GM19099 (cell line): ENCODE data around the gene SFMBT1.

ENCODE experiments used
- POLR2A ChIP-seq: IDR thresholded peaks from 3 replicates; pipeline ENCODE4 v1.6.1; 2011; ENCODE audit warnings: low read depth; ENCODE audit not compliant: insufficient read length; ENCODE audit errors: extremely low read depth

SFMBT1 gene

DNA sequence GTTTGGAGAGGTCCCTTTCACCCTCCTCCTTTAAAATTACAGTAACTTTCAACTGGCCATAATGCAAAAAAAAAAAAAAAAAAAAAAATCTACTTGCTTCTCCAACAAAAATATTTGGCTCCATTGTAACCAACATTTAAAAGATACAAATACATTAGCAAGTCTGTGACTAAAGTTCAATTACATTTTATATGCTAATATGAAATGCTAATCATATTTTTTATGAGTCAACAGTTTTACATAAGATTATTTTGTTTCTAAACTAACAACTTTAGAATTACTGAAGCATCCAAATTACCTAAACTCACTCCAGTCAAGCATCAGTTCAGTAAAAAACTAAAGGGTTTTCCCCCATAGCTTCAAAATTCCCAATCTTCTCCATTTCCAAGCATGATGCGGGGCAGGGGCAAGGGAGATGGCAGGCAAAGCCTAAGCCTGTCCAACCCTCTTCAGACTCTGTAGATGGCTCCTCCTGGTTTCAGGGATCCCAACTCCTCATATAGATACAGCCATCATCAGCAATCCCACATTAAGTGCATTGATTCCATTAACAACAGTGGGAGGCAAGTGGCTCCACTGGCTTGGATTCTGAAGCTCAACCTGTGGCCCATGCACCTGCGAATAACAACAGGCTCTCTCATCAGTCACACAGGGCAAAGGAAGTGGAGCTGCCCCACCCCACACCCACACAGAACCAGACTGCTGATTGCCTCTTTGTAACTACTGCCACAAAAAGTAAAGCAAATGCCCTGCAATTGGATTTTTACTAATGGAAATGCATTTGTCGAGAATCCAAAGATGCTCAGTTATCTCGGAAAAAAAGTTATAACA is 15.0 kb downstream of the SFMBT1 start:
- TF ChIP-seq POLR2A: no peak

GRCh38 chr3:53028641-53029040 is 17.2 kb downstream of the SFMBT1 start:
- no peak for TF ChIP-seq POLR2A

DNA sequence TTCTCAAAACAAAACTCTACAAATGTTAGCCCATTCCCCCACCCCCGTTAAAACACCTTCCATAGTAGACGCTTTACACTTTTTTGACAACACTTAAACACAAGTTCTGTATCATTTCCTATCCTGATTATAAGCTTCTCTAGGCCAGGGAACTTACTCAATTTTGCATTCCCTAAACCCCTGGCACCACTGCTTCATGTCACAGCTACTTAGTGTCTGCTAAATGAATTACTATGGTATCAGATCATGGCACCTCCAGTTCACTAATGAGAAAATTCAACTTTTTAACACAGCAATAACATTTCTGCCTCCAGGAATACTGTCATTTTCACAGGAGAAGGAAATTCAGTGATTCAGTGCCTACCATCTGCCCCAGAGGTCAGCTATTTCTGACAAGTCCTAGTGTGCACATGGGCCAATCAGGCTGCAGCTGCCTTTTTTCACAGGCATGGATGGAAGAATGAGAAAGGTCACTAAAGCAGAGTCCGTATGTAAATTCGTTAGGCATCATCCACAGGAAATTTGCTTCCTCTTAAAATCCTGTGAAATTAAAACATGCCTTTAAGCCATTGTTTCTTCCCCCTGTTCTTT is 18.5 kb downstream of the SFMBT1 start:
- no peak for TF ChIP-seq POLR2A

DNA sequence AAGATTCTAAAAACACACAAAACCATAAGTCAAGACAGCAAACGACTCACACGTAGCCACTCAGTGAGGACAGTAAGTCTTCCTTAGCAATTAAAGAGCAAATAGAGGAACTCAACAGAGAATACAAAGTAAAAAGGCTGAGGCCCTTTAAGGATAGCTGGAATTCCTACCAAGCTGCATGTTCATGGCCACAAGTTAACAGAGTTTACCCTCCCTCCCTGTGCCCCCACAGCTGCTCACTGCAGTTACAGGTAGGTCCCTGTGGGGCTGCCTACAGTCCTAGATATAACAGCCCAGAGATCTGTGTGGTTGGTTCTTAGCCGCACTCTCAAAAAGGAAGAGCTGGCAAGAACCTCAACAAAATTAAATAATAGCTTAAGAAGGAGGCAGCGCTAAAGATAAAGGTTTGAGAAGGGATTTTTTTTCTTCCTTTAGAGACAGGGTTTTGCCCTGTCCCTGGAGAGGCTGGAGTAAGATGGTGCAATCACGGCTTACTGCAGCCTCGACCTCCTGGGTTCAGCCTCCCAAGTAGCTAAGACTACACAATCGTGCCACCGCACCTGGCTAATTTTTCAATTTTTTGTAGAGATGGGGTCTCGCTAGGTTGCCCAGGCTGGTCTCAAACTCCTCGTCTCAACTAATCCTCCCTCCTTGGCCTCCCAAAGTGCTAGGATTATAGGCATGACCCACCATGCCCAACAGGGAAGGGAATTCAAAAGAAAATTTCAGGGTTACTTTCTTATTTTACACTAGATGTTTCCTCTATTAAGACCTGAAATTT is 19.3 kb downstream of the SFMBT1 start:
- TF ChIP-seq POLR2A: no peak

- TF ChIP-seq POLR2A: no peak
Observed at GRCh38 chr3:53024315-53024714, 21.6 kb downstream of the SFMBT1 start.

DNA sequence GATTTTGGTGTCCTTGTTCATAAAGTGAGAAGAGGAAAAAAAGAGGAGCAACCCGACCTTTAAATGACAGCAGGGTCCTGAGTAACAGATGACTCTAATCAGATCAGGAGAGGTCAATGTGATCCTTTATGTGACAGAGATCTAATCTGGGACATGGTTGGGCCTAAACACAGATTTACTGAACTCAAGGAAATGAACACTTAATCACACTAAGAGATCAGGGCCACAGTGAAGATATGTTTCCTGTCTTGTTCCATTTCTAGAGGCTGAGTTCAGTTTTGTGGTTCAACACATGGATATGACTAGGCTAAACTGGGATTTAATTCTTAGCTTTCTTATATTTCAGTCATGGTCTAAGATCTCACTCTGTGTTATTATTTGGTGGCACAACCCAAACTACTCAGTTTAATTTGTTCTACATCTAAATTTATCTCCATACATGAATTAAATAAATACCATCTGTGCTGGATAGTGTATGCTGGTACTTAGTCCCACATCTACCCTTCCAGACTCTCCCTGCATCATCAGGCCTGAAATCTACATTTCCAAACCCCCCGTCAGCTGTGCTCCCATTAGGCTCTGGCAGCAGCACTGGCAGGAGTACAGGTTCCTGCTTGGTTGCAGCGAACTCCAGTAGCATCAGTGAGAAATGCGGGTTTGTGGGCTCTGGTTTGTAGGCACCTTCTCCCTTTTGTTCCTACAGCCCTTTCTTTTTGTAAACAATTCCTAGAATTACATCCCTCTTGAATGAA is 22.6 kb downstream of the SFMBT1 start:
- TF ChIP-seq POLR2A: no peak

DNA sequence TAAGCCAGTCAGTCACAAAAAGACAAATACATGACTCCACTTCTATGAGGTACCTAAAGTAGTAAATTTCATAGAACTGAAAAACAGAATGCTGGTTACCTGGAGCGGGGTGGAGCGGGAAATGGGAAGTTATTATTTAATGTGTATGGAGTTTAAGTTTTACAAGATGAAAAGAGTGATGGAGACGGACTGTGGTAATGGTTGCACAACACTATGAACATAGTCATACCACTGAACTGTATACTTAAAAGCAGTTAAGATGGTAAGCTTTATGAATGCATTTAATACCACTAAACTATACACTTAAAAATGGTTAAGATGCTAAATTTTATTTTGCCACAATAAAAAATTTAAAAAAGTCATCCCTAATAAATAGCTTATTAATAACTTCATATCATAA is 23.2 kb downstream of the SFMBT1 start:
- no peak for TF ChIP-seq POLR2A

- TF ChIP-seq POLR2A: no peak
Observed at GRCh38 chr3:53016236-53016635, 29.6 kb downstream of the SFMBT1 start.

DNA sequence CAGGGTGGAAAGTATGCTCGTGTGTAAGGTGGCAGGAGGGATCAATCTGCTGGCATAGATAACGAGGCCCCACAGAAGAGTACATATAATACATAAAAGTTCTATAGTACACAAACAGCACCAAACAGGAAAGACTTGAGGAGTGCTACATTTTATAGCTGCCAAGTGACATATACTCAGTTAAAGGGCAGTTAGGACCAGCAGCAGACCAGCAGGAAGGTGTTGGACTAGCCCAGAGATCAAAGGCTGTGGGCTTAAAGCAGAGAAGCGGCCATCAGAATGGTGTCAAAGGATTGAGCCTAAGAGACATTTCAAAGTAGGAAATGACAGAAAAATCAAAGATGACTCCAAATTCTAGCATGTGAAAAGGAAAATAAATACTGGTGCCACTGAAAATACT is 34.5 kb downstream of the SFMBT1 start:
- no peak for TF ChIP-seq POLR2A

GRCh38 chr3:53009826-53010539 is 35.9 kb downstream of the SFMBT1 start:
- TF ChIP-seq POLR2A: no peak

- no peak for TF ChIP-seq POLR2A
Observed at GRCh38 chr3:53008932-53009331, 36.9 kb downstream of the SFMBT1 start.

- TF ChIP-seq POLR2A: no peak
Observed at GRCh38 chr3:53005854-53006513, 39.9 kb downstream of the SFMBT1 start.

GRCh38 chr3:53005338-53005737 is 40.5 kb downstream of the SFMBT1 start:
- no peak for TF ChIP-seq POLR2A

- TF ChIP-seq POLR2A: no peak
Observed at GRCh38 chr3:53003320-53003719, 42.6 kb downstream of the SFMBT1 start.
